KBM-7 (cell line): ENCODE data around the gene TPO.
"Not testable (repeated sequence)": the region's sequence is repeated elsewhere in the genome, so short reads cannot be mapped to it uniquely, and the experiment has no call there.

Source experiments
- DNase-seq: peaks from one replicate; pipeline ENCODE4 v3.0.0-alpha.2; 2015
- in situ Hi-C: fragments of 300-500 bp; cut with MboI; formaldehyde crosslinking; loops from 2 replicates; pipeline ENCODE4 v1.14.3; 2020; ENCODE audit warnings: low sequenced_read_pairs, low pct_unique_long_range_greater_than_20kb, mixed read lengths

The TPO gene

DNA sequence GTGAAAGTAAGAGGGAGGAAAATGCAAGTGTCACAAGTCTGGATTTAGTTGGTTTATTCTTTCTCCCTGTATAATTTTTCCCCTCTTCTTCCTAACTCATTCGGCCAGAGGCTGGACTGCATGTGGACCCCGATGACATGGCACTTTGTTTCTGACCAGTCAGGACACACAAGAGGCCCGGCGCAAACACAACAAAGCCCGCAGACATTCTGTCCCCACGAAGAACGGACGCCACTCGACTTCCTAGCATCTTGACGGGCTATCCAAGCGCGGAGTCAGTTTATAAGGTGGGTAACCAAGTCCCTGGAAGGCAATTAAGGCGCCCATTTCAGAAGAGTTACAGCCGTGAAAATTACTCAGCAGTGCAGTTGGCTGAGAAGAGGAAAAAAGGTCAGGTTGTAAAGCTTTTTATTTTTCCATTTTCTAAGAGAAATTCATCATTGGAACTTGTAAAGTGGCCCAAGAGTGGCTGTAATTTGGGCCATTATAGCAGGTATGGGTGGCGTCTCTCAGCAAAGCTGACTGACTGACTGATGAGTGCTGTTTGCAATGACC lies at the start of gene TPO:
Gene TPO (plus strand): TSS at position 308 of the 555 bp plus-strand sequence. CDS start 946 bp downstream, outside the sequence.
- in situ Hi-C loops, result no loop called here
- DNase-seq, result no peak

DNA sequence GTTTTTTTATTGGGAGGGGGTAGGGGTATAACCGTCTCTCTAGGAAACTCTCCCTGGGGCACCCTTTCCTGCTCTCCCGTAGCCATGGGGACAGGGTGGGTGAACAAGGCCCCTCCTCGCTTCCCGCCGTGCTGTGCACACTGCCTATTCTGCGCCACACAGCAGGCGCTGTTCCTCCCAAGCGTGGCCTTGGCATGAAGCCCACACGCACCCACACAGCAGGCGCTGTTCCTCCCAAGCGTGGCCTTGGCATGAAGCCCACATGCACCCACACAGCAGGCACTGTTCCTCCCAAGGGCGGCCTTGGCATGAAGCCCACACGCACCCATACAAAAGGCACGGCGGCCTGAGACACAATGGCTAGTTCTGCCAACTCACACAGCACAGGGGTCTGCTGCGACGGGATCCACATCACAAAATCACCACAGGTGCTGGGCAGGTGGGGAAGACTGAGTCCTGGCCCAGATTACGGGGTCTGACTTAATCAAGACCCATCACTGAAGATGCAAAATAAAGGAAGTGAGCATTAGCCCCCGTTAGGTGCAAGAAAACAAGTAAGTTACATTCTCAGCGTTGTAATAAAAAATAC lies 46.6 kb upstream of the TPO start:
- in situ Hi-C loops, result no loop called here
- DNase-seq, result no peak

DNA sequence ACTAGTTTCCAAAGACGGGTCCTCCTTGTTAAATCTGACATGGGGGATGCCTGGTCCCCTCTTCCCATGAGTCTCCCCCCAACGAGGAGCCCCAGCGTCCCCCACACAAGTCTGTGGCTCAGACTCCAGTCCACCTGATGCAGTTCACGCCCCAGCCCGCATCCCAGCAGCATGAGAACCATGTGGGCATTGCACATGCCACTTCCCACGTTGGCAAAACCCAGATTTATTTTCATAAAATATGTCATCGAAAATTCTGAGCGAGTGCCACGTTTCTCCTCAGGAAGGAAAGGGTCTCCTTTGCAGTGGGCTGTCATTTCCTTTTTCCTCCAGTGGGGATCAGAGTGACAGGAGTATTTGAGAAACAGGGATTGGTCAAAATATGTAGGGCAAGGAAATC lies 45.7 kb upstream of the TPO start:
- DNase-seq, result no peak
- in situ Hi-C loops, result no loop called here

DNA sequence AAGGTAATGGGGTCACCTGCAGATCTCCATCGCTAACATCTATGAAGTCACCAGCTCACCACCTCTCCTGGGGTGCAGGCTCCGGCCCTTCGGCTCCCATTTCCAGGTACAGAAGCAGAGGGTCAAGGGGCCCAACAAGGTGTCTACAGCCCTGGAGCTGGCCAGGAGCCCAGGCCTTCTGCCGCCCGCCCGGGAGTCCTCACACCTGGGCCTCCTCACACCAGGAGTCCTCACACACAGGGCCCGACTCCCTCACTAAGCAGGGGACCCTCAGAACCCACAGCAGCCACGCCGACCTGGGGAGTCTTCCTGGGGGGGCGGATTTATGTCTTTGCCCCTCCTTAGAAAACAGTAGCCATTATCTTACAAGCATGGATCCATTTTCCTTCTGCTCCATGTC lies 43.4 kb upstream of the TPO start:
- no peak for DNase-seq
- in situ Hi-C loops, result no loop called here

DNA sequence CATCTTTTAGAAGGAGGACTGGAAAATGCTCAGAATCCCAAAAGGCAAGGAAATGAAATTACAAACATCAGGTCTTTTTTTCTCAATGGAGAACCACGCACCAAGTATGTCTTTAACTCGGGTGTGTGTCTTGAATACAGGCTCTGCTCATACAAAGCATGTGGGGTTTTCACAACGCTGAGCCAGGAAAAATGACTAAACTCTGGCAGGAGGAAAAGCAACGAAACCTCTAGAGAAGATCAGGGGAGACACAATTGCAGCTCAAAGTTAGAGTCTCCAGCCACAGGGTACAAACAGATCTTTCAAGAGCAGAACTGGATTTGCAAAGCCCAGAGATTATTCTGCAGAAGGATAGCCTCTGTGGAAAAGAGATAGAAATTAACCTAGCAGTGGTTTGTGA lies 42.8 kb upstream of the TPO start:
- in situ Hi-C loops, result no loop called here
- DNase-seq, result no peak

DNA sequence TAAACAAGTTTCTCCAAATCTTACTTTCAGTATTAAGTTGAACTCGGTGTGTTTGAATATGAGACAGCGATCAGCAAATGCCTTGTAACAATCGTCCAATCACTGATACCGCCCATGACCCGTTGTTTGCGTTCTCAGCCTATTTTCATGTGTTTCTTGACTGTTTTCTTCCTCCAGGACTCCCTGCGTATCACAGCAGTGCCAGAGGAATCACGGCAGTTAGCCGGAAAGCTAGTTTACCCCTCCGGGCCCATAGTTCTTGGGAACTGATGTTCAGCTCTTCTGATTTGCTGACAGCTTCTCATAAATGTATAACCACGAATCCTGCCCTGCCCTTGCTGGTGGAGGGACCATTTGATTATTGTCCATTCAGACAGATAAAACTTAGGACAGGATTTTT lies 42.2 kb upstream of the TPO start:
- in situ Hi-C loops, result no loop called here

DNA sequence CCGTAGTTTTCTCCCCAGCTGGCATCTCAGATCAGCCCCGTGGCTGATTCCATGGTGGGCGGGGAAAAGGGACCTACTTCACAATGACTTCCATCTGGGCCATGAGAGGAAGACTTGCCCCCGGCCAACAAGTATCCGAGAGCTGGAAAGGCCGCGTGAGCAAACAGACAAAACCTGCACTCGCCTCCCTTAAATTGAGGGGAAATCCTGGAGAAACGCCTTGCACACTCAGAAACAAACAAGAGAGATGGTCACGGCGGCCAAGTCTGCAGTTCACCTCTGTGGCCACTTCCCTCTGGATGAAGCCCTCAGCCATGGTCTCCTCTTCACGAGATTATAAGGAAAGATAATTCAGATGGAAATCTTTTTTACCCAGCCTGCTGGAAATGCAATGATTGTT lies 39.4 kb upstream of the TPO start:
- DNase-seq, result no peak
- in situ Hi-C loops, result no loop called here

More for the DNA sequence above, 42.2 kb upstream of the TPO start:
- no peak for DNase-seq

DNA sequence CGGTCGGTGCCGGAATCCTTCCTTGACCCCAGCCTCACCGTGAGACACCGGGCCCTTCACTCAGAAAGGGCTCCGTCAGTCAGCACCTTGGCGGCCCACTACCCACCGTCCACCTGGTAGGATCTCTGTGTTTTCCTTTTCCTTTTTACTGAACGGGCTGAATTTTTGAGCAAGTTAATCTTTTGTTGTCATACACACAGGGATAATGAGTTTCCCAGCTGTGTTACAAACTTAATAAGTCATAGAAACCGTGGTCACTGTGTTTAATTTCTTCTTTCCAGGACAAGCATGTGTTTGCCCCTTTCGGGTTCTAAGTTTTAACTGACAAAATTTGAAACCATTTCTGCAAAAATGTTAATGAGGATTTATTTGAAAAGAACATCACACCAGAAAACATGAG lies 39.0 kb upstream of the TPO start:
- no peak for DNase-seq
- in situ Hi-C loops, result no loop called here

DNA sequence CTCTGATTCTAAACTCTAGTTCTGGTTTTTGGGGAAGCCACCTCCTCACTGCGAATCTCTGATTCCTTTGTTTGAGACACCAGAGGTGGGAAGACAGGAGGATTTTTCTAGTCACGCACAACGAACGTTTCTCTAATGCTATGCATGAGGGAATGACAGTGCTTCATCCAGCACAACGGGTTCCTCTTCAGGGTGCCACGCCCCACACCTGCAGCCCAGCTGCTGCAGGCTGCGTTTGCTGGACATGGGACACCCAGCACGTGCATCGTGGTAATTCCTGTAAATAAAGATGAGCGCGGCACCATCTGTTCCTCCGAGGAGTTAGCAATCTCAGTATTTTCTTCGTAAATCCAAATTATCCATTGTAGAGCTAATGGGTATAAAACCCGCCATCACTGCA lies 37.5 kb upstream of the TPO start:
- in situ Hi-C loops, result no loop called here
- DNase-seq, result no peak

DNA sequence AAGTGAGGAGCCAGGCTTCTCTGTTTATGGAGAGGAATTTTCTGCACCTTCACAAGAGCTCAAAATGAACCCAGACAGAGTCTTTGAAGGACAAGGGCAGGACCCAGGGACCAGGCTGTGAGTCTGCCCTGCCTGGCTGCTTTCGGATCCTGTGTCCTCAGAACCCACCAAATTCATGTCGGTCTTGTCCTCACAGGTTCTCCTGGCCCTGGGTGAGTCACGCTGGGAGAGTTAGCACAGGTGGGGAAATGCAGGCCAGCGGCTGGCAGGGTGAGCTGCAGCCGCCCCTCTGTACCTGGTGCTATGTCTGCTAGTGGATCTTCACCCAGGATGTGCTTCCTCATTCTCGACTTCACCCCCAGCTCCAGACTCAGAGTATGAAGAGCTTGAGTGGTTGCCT lies 35.8 kb upstream of the TPO start:
- in situ Hi-C loops, result no loop called here
- no peak for DNase-seq

DNA sequence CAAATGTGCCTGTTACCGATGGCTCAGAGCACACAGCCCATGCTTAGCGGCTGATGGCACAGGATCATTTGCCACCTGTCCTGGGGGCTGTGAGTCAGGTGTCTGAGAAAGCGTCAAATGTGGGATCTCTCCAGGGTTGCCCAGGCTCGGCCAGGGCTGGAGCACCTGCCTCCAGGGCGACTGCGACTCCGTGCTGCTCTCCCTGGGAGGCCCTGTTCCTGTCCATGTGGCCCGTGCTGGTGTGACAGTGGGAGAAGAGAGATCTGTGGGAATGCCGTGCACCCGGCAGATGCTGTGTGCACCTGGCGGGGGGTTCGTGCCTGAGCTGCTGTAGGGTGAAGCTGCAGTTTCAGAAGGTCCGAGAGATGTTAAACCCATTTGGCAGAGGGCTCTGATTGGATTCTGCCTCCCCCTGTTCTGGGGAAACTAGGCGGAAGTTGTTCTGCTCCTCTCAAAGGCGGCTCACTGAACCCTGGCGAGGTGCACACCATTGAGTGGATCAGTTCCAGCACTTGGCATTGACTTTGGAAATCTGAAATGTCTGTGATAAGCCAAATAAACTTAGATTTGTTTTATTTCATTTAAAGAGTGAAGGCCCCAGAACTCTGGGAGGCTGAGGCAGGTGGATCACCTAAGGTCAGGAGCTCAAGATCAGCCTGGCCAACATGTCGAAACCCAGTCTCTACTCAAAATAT lies 34.7 kb upstream of the TPO start:
- in situ Hi-C loops, result no loop called here
- DNase-seq, result no peak

DNA sequence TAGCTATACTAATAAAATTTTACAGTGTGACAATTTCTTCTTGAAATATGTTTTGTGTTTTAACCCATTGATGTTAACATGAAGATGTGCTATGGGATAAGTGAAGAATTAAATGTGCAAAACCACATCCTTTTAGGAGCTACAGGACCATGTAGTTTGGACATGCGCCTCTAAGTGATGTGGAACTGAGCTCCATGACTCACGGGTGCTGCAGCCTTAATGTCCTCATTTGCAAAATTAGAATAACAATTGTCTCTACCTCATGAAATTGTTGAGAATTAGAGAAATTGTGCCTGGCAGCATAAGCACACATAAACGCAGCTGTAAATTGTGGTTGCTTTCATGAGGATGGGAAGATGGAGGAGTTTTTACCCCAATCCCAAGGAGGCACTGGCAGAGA lies 31.6 kb upstream of the TPO start:
- in situ Hi-C loops, result no loop called here
- DNase-seq, result no peak

DNA sequence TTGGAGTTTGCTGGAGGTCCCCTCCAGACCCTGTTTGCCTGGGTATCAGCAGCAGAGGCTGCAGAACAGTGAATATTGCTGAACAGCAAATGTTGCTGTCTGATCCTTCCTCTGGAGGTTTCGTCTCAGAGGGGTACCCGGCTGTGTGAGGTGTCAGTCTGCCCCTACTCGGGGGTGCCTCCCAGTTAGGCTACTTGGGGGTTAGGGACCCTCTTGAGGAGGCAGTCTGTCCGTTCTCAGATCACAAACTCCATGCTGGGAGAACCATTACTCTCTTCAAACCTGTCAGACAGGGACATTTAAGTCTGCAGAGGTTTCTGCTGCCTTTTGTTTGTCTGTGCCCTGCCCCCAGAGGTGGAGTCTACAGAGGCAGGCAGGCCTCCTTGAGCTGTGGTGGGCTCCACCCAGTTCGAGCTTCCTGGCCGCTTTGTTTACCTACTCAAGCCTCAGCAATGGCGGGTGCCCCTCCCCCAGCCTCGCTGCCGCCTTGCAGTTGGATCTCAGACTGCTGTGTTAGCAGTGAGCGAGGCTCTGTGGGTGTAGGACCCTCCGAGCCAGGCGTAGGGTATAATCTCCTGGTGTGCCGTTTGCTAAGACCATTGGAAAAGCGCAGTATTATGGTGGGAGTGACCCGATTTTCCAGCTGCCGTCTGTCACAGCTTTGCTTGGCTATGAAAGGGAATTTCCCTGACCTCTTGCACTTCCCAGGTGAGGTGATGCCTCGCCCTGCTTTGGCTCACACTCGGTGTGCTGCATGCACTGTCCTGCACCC lies 25.1 kb upstream of the TPO start:
- in situ Hi-C loops, DNase-seq: not testable (repeated sequence)

DNA sequence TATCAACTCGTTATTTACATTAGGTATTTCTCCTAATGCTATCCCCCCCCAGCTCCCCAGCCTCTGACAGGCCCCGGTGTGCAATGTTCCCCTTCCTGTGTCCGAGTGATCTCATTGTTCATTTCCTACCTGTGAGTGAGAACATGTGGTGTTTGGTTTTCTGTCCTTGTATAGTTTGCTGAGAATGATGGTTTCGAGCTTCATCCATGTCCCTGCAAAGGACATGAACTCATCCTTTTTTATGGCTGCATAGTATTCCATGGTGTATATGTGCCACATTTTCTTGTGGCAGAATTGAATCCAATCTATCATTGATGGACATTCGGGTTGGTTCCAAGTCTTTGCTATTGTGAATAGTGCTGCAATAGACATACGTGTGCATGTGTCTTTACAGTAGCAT lies 23.1 kb upstream of the TPO start:
- in situ Hi-C loops, DNase-seq: not testable (repeated sequence)

DNA sequence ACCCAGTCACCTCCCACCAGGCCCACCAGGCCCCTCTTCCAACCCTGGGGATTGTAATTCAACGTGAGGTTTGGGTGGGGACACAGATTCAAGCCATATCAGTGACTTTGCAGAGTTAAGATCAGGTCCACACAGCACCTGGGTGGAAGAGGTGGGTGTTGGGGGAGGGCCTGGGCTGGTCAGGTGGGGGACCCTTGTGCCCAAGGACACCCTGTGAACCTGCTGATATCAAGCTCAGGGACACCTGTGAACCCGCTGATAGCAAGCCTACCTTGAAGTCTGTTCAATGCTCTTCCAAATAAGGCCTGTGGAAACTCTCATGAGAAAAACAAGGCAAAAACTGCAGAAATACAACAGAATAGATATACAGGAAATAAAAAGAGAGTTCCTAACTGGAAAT lies 19.9 kb upstream of the TPO start:
- DNase-seq, result no peak
- in situ Hi-C loops, result no loop called here

DNA sequence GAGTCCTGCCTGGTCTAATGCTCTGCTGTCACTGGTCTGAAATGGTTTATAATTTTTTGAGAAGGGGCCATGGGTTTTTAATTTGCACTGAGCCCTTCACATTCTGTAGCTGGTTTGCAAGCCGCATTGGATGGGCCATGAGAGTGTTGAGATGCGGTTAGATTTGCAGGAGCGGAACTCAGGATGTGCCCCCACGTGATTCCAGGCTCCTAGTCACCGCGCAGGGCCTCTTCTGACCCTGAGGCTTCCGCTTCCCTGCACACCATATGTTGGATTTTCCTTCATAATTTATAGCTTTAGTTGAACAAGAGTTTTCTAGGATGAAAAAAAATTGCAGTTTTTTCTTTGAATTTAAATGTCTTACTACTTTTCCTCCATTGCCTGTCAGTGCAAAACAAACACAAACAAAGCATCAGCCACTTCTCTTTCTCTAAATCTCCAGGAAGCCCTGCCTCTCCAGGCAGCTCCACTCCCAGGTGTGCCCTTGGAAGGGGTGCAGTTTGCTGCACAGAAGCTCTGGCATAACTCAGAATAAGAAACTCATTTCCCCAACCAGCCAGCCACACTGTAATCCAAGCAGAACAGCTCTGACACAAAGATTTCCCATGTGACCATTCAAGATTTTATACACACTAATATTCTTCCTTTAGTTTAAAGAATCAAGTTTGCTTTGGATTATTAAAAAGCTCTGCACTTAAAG lies 18.4 kb upstream of the TPO start:
- in situ Hi-C loops, result no loop called here
- DNase-seq, result no peak

DNA sequence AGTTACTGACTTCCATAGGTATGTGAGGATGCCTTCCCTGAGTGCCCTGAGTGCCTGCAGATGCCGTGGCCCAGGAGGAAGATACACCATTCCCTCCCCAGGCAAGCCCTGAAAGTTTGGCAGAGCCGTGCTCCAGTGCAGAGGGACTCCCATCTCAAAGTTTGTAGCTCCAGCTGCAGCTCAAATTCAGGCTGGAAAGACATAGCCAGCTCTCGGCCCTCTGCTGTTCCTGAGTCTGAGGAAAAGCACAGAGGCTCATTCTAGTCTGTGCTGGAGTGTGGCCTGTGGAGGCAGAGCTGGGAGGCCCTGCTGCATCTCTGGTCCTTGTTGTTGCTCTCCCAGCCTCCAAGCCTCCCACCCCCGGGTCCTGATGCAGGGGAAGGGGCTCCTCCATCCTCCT lies 15.9 kb upstream of the TPO start:
- DNase-seq, result no peak
- in situ Hi-C loops, result no loop called here

DNA sequence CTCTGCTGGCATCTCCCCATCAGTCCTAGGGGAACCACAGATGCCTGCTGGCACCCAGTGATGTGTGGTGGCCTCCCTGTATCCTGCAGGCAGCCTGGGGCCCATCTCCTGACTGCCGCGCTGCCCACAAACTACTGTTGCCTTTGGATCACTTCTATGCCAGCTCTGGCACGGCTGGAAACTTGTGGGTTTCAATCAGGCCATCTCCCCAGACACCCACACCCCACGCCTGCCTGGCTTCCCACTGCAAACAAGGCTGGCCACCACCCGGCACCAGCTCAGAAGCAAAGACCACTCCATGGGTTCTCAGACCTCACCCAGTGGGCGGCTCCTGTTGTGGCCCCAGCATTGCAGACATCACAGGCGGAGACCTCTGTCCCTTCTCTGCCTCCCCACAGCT lies 15.1 kb upstream of the TPO start:
- in situ Hi-C loops, result no loop called here
- DNase-seq, result no peak

DNA sequence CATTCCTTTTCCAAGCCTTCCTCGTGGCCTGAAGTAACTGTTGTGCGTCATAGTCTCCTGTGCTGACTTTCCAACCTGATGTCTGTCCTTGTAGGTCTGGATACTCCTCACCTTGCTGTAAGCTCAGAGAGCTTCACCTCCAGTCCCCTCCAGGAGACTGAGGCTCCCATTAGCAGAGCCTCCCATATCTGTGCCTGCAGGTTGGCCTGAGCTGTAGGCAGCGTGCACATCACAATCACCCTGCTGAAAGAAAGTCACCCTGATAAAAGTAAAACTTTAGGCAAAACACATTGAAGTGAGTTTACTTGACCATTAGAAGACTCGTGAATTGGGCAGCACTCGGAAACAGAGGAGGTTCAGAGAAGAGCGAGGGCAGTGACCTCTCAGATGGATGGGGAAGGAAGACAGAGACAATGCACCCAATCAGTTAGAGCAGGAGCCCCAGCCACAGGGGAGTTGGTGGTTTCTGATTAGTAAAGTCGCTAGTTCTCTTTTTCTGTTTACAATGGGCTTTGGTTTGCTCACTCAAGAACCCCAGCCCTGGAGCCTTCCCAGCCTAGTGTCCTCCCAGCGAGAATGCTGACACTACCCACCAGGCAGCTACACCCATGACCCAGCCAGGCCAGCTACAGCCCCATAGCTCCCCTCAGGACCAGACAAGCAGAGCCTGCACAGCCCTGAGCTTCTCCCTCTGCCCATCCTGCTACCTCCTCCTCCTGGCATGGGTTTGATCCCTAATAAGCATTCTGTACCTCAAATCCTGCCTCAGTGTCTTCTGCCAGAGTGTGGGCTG lies 12.1 kb upstream of the TPO start:
- in situ Hi-C loops, result no loop called here
- DNase-seq, result no peak
